NB4 (cell line): ENCODE measurements around the gene GNAT3.

ENCODE experiments used
- CTCF ChIP-seq: IDR thresholded peaks from one replicate; pipeline ENCODE4 v1.5.1; 2012; ENCODE audit warnings: low read depth, low read length
- MAX ChIP-seq: IDR thresholded peaks from 2 replicates; pipeline ENCODE4 v1.6.1; 2011; ENCODE audit warnings: low read depth, low read length
- MYC ChIP-seq: IDR thresholded peaks from 2 replicates; pipeline ENCODE4 v1.6.1; 2011; ENCODE audit warnings: low read depth, low read length
- POLR2A ChIP-seq: IDR thresholded peaks from 2 replicates; pipeline ENCODE4 v1.6.1; 2011; ENCODE audit warnings: mild to moderate bottlenecking; ENCODE audit not compliant: insufficient read length; ENCODE audit errors: extremely low read depth

GRCh38 chr7:80443325-80443724 is 68.5 kb downstream of the GNAT3 start:
- TF ChIP-seq POLR2A (no peak), CTCF (no peak), MAX (no peak), MYC (no peak)
